ENCODE data around the gene DHRS2.

Gene DHRS2

DNA sequence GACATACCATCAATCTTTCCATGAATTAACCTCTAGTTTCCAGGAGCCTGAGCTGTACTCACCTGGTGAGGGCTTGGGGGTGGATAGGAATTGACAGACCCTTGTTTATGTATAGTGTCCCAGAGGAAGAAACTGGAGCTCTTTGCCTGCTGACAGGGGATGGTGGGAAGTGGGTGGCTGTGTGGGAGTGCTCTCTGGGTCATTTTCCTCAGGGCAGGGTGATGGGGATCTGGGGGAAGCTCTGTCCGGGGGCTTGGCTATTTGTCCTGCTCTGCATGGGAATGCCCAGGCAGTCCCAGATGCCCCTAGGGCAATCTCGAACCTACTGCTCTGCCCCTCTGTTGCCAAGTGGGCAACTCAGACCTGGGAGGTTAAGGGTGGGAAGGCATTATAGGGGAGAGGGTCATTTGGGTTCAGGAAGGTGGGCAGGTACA, 21.8 kb upstream of the DHRS2 start:
- ATAC-seq: no peak
- TF ChIP-seq RARB (CRISPR knock-in tag; IDR thresholded peaks at IDR 0.05) (no peak), CSRNP3 (CRISPR knock-in tag; IDR thresholded peaks at IDR 0.05) (no peak), ISL1 (CRISPR knock-in tag; IDR thresholded peaks at IDR 0.05) (no peak), ARNTL (CRISPR knock-in tag; IDR thresholded peaks at IDR 0.05; ENCODE audit: borderline replicate concordance, low read depth) (no peak), TCF4 (CRISPR knock-in tag; IDR thresholded peaks at IDR 0.05; ENCODE audit: borderline replicate concordance) (no peak), PPARA (CRISPR knock-in tag; IDR thresholded peaks at IDR 0.05; ENCODE audit: borderline replicate concordance) (no peak), BACH2 (CRISPR knock-in tag; IDR thresholded peaks at IDR 0.05; ENCODE audit: borderline replicate concordance) (no peak)
- TF ChIP-seq, protein P1, sequence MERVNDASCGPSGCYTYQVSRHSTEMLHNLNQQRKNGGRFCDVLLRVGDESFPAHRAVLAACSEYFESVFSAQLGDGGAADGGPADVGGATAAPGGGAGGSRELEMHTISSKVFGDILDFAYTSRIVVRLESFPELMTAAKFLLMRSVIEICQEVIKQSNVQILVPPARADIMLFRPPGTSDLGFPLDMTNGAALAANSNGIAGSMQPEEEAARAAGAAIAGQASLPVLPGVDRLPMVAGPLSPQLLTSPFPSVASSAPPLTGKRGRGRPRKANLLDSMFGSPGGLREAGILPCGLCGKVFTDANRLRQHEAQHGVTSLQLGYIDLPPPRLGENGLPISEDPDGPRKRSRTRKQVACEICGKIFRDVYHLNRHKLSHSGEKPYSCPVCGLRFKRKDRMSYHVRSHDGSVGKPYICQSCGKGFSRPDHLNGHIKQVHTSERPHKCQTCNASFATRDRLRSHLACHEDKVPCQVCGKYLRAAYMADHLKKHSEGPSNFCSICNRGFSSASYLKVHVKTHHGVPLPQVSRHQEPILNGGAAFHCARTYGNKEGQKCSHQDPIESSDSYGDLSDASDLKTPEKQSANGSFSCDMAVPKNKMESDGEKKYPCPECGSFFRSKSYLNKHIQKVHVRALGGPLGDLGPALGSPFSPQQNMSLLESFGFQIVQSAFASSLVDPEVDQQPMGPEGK (CRISPR knock-in tag; IDR thresholded peaks at IDR 0.05; ENCODE audit: borderline replicate concordance): no peak

GRCh38 chr14:23615856-23616255, 20.3 kb upstream of the DHRS2 start:
- ATAC-seq: no peak
- no peak for TF ChIP-seq TCF4 (CRISPR knock-in tag; IDR thresholded peaks at IDR 0.05; ENCODE audit: borderline replicate concordance)
- TF ChIP-seq OSR1 (CRISPR knock-in tag; IDR thresholded peaks at IDR 0.05): no peak
- no peak for TF ChIP-seq ZC3H10 (CRISPR knock-in tag; IDR thresholded peaks at IDR 0.05)
- TF ChIP-seq ARNTL (CRISPR knock-in tag; IDR thresholded peaks at IDR 0.05; ENCODE audit: borderline replicate concordance, low read depth): no peak
- TF ChIP-seq SNAI2 (CRISPR knock-in tag; IDR thresholded peaks at IDR 0.05): no peak
- TF ChIP-seq PPARA (CRISPR knock-in tag; IDR thresholded peaks at IDR 0.05; ENCODE audit: borderline replicate concordance): no peak
- no peak for TF ChIP-seq TOX (CRISPR knock-in tag; IDR thresholded peaks at IDR 0.05; ENCODE audit: borderline replicate concordance)
- no peak for TF ChIP-seq ZNF565 (CRISPR knock-in tag; conservative IDR thresholded peaks at IDR 0.05; ENCODE audit: low read depth)
- no peak for TF ChIP-seq ZNF8 (CRISPR knock-in tag; IDR thresholded peaks at IDR 0.05)
- TF ChIP-seq ISL1 (CRISPR knock-in tag; IDR thresholded peaks at IDR 0.05): no peak
- no peak for TF ChIP-seq CSDC2 (CRISPR knock-in tag; IDR thresholded peaks at IDR 0.05)
- TF ChIP-seq CREB5 (CRISPR knock-in tag; IDR thresholded peaks at IDR 0.05; ENCODE audit: low read depth): no peak
- TF ChIP-seq BACH2 (CRISPR knock-in tag; IDR thresholded peaks at IDR 0.05; ENCODE audit: borderline replicate concordance): no peak
- TF ChIP-seq, protein P1 (CRISPR knock-in tag; IDR thresholded peaks at IDR 0.05; ENCODE audit: borderline replicate concordance): no peak
- TF ChIP-seq, protein P2, sequence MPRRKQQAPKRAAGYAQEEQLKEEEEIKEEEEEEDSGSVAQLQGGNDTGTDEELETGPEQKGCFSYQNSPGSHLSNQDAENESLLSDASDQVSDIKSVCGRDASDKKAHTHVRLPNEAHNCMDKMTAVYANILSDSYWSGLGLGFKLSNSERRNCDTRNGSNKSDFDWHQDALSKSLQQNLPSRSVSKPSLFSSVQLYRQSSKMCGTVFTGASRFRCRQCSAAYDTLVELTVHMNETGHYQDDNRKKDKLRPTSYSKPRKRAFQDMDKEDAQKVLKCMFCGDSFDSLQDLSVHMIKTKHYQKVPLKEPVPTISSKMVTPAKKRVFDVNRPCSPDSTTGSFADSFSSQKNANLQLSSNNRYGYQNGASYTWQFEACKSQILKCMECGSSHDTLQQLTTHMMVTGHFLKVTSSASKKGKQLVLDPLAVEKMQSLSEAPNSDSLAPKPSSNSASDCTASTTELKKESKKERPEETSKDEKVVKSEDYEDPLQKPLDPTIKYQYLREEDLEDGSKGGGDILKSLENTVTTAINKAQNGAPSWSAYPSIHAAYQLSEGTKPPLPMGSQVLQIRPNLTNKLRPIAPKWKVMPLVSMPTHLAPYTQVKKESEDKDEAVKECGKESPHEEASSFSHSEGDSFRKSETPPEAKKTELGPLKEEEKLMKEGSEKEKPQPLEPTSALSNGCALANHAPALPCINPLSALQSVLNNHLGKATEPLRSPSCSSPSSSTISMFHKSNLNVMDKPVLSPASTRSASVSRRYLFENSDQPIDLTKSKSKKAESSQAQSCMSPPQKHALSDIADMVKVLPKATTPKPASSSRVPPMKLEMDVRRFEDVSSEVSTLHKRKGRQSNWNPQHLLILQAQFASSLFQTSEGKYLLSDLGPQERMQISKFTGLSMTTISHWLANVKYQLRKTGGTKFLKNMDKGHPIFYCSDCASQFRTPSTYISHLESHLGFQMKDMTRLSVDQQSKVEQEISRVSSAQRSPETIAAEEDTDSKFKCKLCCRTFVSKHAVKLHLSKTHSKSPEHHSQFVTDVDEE (CRISPR knock-in tag; IDR thresholded peaks at IDR 0.05): no peak
- no peak for TF ChIP-seq POU6F1 (CRISPR knock-in tag; IDR thresholded peaks at IDR 0.05; ENCODE audit: borderline replicate concordance, low read depth)

- ATAC-seq: no peak
Measured at GRCh38 chr14:23617539-23617938, 18.6 kb upstream of the DHRS2 start.

More at GRCh38 chr14:23617539-23617938, 18.6 kb upstream of the DHRS2 start:
- no peak for TF ChIP-seq POU6F1 (CRISPR knock-in tag; IDR thresholded peaks at IDR 0.05; ENCODE audit: borderline replicate concordance, low read depth)

All from SK-N-SH treated with all-trans-retinoic acid at 6 μM for 48 hours (cell line).